Fibroblast of the conjunctiva (primary cell): Measurements from ENCODE around the gene TNS1.

Experiments
- DNase-seq: peaks from one replicate; pipeline ENCODE4 v3.0.0-alpha.2; 2010; ENCODE audit warnings: low read depth

Gene TNS1

GRCh38 chr2:217956586-217957457, 46.0 kb downstream of the TNS1 start:
- DNase-seq = no peak

GRCh38 chr2:217955881-217956493, 46.8 kb downstream of the TNS1 start:
- no peak for DNase-seq

- DNase-seq = no peak
These were observed 47.6 kb downstream of the TNS1 start for GRCh38 chr2:217954971-217955740.

DNA sequence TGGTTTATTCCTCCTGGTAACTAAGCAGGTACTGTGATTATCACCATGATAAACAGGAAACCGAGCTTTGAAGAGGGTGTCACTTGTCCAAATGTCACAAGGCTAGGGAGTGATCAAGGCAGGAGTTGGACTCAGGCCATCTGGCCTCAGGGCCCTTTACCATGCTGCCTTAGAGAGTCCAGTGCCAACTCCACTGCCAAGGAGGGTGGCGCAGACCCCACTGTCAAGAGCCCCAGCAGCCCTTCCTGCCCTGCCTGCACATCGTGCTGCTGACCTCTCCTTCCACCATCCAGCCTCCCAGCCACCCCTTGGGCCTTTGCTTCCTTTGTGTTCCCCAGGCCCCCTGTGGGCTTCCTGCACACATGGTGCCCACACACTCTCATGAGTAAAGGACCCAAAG, 48.3 kb downstream of the TNS1 start:
- no peak for DNase-seq

GRCh38 chr2:217954051-217954450, 48.7 kb downstream of the TNS1 start:
- DNase-seq = no peak

DNA sequence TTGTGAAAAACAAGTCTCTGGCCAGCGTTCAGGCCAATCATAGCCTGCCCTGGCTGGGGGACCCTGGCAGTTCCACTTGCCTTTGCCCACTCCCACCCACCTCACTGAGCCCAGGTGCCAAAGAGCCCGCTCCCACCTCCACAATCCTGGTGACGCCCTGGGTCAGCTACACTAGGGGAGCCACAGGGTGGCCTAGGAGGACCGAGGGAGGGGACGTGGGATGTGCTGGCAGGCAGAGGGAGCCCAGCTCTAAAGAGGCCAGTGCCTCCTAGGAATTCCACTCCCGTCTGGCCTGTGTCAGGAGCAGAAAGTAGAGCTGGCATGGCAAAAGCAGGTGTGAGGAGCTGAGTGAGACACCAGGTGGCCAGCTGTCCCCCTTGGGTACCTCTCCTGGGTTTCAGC, 49.3 kb downstream of the TNS1 start:
- DNase-seq = no peak

DNA sequence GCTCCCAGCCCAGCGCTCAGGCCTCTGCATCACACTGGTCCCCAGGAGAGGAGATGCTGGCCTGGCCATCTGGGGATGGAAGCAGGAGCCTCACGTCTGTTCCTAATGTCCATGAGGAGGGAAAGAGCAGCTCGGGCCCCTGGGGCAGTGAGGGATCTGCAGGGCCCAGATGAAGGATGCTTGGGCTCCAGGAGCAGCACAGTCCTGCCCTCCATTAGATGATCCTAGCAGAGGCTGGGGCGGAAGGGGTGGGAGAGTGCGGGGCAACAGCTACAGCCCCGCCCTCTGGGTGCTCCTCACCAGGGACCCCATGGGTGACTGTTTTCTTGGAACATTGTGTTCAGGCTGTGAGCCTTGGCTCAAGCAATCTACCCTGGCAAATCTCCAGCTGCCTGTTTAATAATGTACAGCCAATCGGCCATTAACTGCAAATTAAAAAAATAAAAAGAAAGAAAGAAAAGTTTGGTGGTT, 49.7 kb downstream of the TNS1 start:
- no peak for DNase-seq

DNA sequence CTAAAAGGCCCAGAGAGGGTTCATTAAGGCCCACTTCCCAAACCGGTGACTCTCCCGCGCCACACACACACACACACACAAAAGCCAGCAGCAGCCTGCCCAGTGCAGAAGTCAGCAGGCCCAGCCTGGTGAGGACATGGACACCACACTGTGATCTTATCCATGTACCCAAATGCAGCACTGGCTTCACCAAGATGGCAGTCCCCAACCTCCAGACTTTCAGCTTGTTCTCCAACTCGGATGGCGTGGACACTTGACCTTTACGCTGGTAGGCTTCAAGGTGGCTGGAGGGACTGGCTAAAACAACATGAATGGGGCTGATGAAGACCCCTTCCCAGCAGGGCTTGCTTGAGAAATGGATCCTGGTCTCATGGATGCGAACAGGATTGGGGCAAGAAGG, 50.4 kb downstream of the TNS1 start:
- no peak for DNase-seq

GRCh38 chr2:217951521-217952247, 51.1 kb downstream of the TNS1 start:
- DNase-seq = no peak

DNA sequence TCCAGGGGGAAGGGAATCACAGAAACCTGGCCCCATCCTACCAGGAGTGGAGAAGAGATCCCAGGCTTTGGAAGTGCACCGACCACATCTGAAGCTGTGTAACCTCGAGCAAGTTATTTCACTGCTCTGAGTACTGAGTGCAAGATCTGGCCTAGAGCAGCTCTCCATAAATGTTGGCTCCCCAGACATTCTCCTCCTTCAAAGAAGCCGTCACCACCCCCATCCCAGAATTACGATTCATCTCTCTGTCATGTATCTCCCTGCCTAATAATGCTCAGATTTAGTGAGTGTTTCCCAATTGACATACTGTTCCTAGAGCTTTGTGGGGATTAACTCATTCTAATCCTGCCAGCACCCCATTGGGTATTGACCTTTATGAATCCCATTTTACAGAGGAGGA, 51.7 kb downstream of the TNS1 start:
- no peak for DNase-seq

DNA sequence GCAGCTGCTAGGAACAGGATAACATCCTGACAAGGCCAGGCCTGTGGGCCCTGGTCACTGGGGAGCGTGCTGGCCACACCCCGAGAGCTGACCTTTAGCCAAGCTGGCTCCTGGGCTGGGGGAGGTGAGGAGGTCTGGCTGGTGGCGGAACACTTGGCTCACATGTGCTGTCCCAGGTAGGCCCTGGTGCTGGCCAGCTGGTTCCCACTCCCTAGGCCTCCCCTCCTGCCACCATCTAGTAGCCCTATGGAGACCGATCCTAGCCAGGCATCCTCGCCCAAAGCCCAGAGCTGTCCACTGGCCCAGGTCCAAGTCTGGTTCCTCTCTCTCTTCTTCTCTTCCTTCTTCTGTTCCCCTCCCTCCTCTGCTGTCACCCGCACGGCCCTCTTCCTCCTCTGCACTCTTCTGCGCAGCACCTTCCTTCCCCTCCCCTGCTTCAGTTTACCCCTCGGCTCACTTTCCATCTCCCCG, 52.4 kb downstream of the TNS1 start:
- no peak for DNase-seq

- DNase-seq = no peak
These were observed 53.3 kb downstream of the TNS1 start for GRCh38 chr2:217949447-217949846.

GRCh38 chr2:217948897-217949296, 53.9 kb downstream of the TNS1 start:
- no peak for DNase-seq

- DNase-seq = no peak
These were observed 54.4 kb downstream of the TNS1 start for GRCh38 chr2:217948351-217948791.

GRCh38 chr2:217947383-217948350, 55.1 kb downstream of the TNS1 start:
- no peak for DNase-seq

DNA sequence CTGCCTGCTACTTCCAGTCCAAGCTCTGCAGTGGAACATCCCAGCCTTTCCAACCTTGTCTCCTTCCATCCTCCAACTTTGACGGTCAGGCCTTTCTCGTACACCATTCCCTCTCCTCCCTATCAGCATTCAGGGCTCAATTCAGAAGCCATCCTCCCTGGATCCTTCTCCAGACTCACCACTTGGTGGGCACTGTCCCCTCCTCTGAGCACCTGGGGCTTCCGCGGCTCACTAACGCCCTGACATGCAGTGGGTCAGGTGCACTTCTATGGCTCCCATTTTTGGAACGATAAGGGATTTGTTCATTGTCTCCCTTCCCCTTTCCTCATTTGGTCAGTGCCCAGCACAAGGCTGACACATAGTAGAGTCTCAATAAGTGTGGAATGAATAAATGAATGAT, 56.7 kb downstream of the TNS1 start:
- DNase-seq = no peak

GRCh38 chr2:217945530-217945929, 57.3 kb downstream of the TNS1 start:
- no peak for DNase-seq

- no peak for DNase-seq
These were observed 57.9 kb downstream of the TNS1 start for GRCh38 chr2:217944923-217945322.

GRCh38 chr2:217944366-217944765, 58.4 kb downstream of the TNS1 start:
- no peak for DNase-seq

DNA sequence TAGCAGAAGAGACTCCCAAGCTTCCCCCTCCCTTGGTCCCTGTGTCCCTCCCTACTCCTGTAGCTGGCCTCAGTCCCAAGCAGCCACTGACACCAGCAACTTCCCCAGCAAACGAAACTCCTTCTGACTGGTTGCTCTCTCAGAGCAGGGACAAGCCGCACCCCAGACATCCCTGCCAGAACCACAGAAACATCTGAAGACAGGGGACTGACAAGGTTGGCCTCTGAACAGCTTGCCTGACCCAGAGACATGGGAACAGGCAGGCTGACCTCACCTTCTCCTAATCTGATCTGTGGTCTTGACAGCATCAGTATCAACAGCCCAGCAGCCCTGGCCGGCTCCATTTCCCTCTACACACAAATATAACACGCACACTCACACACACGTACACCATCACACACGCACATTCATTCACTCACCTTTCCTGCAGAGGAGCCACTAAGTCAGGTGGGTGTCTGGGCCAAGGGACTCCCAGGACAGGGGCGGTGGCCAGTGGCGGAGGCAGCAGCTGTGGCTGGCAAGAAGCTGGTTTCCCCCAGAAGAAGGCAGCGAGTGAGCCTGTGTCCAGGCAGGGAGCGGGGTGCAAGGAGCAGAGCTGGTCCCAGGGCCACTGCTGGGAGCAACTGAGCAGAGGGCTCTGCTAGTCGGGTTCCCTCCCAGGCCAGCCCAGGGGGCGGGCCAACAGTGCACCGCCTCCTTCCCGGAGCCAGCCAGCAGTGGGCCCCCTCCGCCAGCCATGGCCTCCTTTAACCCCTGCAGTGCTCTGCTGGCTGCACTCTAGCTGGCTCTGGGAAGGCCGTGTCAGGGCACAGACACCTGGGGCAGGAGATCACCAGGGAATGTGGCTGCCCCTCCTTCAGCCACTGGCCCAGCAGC, 59.1 kb downstream of the TNS1 start:
- no peak for DNase-seq
